ENCODE results near the gene RBFOX1. TPM values are rescaled to one million over a fixed set of nuclear protein-coding genes. Genes with fewer than 3 reads are reported as not detected.

RBFOX1 gene
- total RNA-seq, 1 experiment from 2014 or later: not detected

DNA sequence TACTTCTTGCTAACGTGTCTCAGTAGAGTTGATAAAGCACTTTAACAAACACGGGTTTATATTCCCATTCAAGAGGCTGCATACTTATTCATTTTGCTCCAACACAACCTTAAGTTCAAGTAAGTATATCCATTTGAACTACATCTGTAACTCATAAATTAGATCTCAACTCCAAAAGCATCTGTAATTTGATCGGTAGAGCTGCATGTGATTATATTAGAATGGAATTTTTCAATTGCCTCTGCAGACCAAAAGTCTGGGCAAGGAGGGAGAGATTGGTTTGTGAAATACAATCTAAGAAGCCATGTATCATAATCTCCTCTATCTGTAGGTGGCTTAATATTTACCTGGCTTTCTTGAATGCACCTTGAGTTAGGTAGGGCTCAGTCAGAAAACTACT, 371.0 kb downstream of the RBFOX1 start:
- intact Hi-C loops (cut with micrococcal nuclease): no loop called here
- ChIA-PET RAD21 (ENCODE audit: low non-redundant PET in 1 of 2, low total read pairs in 2 of 2, uncharacterized antibody in 2 of 2, unreplicated experiment in 2 of 2) (no interaction called here), POLR2A (no interaction called here), CTCF (no interaction called here)
- H3K9me3 ChIP-seq (ENCODE audit: control insufficient read depth in 1 of 2, insufficient read depth in 1 of 2, low read depth in 1 of 2, low read length in 2 of 2): peaks cover 4 to 30% of the 10 kb centered on the region in 2 experiments; a peak in 2 of 4 replicates
- DNase-seq (ENCODE audit: low read depth, low spot score) (no peak), ATAC-seq (no peak)
- no peak overlapping the region for H3K27ac ChIP-seq (ENCODE audit: low read depth, low read length)
- no peak overlapping the region for H3K4me3 ChIP-seq (replicated peaks in 1 of 2; ENCODE audit: low read depth in 1 of 2, low read length in 2 of 2)
- no peaks in the 10 kb centered on the region for H3K36me3 ChIP-seq (ENCODE audit: control insufficient read depth in 1 of 2, insufficient read depth in 2 of 2, low read length in 2 of 2)
- H3K9me2 ChIP-seq (ENCODE audit: insufficient read depth): no peaks in the 10 kb centered on the region
- no peak overlapping the region for H3K9ac ChIP-seq (ENCODE audit: low read length)
- H3K27me3 ChIP-seq (ENCODE audit: insufficient read depth, low read length): no peaks in the 10 kb centered on the region
- H2AFZ ChIP-seq (ENCODE audit: low read depth, low read length, poor library complexity, severe bottlenecking): no peak overlapping the region
- no peak for TF ChIP-seq CBX3 (IDR thresholded peaks at IDR 0.05; ENCODE audit: low read depth)
- TF ChIP-seq ZBTB33 (IDR thresholded peaks at IDR 0.05; ENCODE audit: extremely low read depth, insufficient replicate concordance, low read length): no peak
- no peak for TF ChIP-seq ATF3 (IDR thresholded peaks at IDR 0.05)
- TF ChIP-seq SRF (IDR thresholded peaks at IDR 0.05; ENCODE audit: low read depth): no peak
- no peak for TF ChIP-seq REST (IDR thresholded peaks at IDR 0.05; ENCODE audit: low read depth)
- TF ChIP-seq EZH2 (IDR thresholded peaks at IDR 0.05): no peak
- no peak for TF ChIP-seq SIN3A (IDR thresholded peaks at IDR 0.05; ENCODE audit: low read depth)
- TF ChIP-seq EZH2phosphoT487 (IDR thresholded peaks at IDR 0.05; ENCODE audit: borderline replicate concordance): no peak
- H3K4me2 ChIP-seq (ENCODE audit: low read length): no peak overlapping the region
- no peaks in the 10 kb centered on the region for H3K4me1 ChIP-seq (ENCODE audit: control insufficient read depth in 1 of 2, insufficient read depth in 2 of 2, low read length in 2 of 2)
- H4K20me1 ChIP-seq (ENCODE audit: insufficient read depth): no peaks in the 10 kb centered on the region
- H3K79me2 ChIP-seq (ENCODE audit: insufficient read depth, low read length): no peaks in the 10 kb centered on the region
- no TSS peak for BruUV-seq (replicated peaks)
